ENCODE data around the gene EFHD1.

Gene EFHD1, protein sequence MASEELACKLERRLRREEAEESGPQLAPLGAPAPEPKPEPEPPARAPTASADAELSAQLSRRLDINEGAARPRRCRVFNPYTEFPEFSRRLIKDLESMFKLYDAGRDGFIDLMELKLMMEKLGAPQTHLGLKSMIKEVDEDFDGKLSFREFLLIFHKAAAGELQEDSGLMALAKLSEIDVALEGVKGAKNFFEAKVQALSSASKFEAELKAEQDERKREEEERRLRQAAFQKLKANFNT

DNA sequence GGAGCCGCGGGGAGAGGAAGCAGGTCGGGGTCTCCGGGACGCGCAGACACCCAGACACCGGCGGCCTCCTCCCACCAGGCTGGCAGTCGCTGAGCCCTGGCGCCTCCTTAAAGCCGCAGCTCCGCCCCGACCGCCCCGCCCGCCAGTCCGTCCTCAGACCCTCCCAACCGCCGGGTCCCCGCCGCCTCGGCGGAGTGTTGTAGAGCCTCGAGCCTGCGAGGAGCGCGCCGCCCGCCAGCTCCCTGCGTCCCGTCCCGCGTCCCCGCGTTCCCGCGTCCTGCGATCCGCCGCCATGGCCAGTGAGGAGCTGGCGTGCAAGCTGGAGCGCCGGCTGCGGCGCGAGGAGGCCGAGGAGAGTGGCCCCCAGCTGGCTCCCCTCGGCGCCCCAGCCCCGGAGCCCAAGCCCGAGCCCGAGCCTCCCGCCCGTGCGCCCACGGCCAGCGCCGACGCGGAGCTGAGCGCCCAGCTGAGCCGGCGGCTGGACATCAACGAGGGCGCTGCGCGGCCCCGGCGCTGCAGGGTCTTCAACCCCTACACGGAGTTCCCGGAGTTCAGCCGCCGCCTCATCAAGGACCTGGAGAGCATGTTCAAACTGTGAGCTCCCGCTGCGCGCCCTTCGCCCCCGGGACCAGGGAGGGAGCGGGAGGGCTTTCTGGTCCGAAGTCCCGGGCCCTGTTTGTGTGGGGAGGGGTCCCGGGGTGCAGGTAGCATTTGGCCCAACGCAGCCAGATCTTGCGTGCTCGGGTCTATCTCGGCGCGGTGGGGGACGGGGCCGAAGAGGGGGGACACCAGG lies at the start of gene EFHD1:
TSS of gene EFHD1 (plus strand) at position 192 of the 793 bp plus-strand sequence. CDS start at position 293, 101 bp downstream.
- peak; percentile 0 to 79 (median 79) for DNase-seq

- DNase-seq = no peak
Observed at GRCh38 chr2:232584238-232584637, 49.2 kb upstream of the EFHD1 start.

DNA sequence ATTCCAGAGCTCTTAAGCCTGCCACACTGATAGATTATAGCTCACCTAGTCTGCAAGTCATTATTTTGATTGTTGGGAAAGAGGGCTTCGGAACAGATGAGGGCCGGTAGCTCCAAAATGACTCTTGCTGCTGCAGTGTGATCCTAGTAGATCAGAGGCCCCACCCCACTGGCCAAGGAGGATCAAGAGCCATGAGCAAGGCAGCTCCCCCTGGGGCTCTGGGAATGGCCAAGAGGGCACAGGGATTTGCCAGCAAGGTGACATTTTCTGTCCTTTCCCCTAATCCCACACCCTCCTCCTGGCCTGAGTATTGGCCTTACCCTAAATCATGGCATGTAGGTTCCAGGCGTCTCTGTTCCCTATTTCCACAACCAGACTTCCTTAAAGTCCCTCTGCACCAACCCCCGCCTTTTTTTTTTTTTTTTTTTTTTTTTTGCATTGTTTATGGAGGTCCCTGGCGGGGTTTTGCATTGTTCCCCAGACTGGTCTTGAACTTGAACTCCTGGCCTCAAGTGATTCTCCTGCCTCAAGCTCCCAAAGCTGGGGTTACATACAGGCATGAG lies 46.4 kb upstream of the EFHD1 start:
- DNase-seq = no peak

DNA sequence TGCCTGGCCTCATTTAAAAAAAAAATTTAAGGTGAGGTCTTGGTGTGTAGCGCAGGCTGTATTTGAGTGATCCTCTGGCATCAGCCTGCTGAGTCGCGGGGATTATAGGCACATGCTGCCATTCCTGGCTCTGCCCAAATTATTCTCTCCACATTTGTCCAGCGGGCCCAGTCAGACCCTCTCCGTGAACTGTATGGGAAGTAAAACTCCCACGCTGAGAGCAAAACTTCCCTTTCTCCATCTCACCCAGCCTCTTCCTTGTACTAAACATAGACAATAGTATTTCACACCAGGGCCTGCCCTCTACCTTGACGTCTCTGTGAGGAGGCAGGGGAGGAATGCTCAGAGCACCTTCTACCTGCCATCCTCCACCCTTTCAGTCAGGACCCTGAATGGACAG lies 45.9 kb upstream of the EFHD1 start:
- DNase-seq = no peak

DNA sequence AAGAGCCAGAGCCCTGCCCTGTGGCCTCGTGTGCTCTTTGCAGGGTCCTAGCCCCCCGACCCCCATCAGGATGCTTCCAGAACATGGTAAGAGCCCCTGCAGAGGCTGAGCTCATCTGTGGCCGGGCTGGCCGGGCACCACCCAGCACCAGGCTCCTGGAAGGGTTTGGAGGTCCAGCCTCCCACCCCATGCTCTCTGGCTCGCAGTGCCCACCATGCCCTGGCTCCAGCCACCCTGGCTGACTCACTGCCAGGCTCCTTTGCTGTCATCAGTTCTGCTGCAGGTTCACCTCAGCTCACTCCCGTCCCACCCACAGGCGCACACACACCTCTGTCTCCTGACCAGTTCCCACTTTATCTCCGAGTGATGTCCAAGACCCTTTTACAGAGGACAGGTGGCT lies 45.4 kb upstream of the EFHD1 start:
- no peak for DNase-seq

GRCh38 chr2:232588680-232589585 lies 44.5 kb upstream of the EFHD1 start:
- DNase-seq = no peak

GRCh38 chr2:232592772-232593395 lies 40.5 kb upstream of the EFHD1 start:
- no peak for DNase-seq

- peak in 1 of 3 experiments; percentile 7 for DNase-seq
Observed at GRCh38 chr2:232593982-232594381, 39.4 kb upstream of the EFHD1 start.

DNA sequence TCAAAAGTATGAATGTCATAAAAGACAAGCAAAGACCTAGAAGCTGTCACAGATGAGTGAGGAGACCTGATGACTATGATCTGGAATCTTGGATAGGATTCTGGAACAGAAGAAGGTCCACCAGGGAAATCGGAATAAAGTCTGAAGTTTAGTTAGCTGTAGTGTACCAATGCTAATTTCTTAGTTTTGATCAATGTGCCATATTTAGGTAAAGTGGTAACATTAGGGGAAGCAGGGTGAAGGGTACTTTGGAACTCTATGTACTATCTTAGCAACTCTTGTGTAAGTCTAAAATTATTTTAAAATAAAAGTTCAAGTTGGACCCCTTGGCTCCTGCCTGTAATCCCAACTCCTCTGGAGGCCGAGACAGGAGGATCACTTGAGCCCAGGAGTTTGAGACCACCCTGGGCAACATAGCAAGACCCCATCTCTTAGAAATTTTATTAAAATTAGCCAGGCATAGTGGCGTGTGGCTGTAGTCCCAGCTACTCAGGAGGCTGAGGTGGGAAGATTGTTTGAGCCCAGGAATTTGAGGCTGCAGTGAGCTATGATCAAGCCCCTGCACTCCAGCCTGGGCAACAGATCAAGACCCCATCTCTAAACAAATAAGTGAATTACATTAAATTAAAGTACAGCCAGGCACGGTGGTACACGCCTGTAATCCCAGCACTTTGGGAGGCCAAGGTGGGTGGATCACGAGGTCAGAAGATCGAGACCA lies 35.9 kb upstream of the EFHD1 start:
- no peak for DNase-seq

- DNase-seq = no peak
Observed at GRCh38 chr2:232598293-232598692, 35.1 kb upstream of the EFHD1 start.

DNA sequence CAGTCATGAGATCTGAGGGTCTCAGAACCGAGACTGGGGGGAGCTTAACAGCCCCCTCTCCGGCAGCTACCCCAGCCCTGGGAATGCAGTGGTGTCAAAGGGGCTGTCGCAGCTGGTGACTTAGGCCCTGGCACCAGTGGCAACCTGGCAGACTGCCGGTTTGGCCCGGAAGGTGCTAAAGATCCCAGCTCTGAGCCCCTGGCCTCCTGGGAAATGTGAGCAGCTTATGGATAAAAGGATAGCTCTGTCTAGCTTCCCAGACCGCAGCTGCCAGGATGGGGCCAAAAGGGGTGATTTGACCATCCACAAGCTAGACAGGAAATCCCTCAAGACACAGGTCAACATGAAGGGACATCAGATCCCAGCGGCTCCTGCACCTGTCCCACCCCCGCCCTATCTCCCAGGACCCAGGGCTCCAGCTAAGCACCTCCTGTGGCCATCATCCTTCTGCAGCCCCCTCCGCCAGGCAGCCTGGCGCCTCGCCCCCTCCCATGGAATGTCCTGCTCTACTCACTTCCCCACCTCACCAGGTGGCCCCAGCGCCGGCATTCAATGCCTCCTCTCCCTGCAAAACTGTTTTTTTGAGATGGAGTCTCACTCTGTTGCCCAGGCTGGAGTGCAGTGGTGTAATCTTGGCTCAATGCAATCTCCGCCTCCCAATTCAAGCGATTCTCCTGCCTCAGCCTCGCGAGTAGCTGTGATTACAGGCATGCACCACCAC lies 33.2 kb upstream of the EFHD1 start:
- no peak for DNase-seq

GRCh38 chr2:232603283-232603682 lies 30.1 kb upstream of the EFHD1 start:
- DNase-seq = no peak

GRCh38 chr2:232604535-232604934 lies 28.9 kb upstream of the EFHD1 start:
- DNase-seq = no peak

- DNase-seq = no peak
Observed at GRCh38 chr2:232607011-232607410, 26.4 kb upstream of the EFHD1 start.

DNA sequence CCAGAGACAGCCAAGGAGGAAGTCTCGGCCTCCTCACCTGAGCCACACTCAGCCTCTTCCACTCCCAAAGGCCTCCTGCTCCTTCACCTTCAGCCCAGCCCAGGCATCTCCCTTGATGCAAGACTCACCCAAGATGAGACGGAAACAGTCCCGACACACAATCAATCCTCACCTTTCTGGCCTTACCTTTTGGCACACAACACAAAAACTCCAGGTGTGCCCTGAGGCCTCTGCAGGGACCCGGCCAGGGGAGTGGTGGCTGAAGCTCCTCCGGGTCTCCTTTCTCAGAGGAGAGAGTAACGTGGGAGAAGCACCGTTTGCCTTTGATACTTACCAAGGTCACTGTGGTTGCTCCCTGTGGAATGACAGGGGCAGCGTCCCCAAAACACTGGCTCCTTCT lies 23.8 kb upstream of the EFHD1 start:
- no peak for DNase-seq

DNA sequence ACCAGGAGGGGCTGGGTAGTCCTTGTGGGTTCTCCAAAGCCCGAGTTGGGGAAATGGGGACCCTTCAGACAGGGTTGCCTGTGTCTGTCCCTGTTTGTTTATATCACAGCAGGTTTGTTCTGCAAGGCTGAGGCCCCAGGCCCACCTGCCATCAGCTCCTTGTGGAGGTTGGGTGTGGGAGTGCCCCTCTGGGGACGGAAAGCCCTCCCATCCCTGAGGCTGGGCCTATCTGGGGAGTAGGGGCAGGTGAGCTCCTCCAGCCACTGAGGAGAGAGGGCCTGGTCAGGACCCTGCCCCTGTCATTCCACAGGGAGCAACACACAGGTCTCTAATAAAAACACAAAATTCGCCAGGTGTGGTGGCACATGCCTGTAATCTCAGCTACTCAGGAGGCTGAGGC lies 23.3 kb upstream of the EFHD1 start:
- DNase-seq = no peak

- DNase-seq = no peak
Observed at GRCh38 chr2:232611061-232611460, 22.3 kb upstream of the EFHD1 start.

DNA sequence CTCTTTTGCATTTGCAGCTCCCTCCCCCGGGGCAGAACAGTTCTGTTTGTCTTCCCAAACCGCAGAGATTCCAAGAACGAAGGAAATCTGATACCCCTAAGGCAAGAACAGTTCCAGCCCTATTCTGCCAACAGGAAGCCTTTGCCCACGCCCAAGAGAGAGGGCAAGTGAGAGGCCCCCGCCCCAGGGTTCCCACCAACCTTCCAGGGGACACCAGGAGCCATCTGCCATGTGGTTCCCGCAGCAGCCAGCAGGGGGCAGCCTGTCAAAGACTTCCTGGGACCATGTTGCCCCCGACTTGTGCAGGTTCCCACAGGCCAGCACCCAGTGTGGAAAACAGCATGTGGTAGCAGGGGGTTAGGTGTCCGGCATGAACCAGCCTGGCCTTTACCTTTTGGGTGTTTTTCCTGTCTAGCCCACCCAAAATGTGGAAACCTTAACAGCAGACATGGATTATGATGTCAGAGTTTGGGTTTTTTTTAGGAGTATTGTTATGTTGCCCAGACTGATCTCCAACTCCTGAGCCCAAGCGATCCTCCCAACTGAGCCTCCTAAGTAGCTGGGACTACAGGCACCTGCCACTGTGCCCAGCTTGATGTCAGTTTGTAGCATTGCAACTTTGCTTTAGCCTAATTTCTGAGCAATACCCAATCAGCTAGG lies 21.7 kb upstream of the EFHD1 start:
- peak; percentile 4 to 51 (median 24) for DNase-seq

DNA sequence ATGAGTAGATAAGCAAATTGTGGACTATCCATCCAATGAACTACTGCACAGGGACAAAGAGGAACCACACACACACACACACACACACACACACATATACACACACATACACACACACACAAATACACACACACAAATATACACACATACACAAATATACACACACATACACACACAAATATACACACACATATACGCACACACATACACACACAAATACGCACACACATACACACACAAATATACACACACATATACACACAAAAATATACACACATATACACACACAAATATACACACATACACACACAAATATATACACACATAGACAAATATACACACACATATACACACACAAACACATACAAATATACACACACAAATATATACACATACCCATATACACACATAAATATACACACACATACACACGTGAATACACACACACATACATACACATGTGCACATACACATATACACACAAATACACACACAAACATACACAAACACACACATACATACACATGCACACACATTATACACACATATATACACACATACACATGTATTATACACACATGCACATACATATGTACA lies 19.8 kb upstream of the EFHD1 start:
- DNase-seq = no peak

DNA sequence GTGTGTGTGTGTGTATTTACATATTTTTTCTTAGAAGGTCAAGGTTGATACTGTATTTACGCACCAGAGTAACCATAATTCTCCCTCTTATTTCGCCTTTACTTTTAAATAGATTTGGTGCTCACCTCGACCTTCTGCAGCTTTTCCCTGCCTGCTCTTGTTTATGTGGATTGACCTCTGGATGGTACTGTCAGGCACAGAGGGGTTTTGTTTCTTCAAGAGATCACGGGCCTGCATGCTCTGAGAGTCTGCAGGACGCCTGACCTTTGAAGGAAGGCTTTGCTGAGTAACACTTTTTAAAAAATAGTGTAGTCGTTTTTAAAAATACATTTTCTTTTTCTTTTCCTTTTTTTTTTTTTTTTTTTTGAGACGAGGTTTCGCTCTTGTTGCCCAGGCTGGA lies 18.1 kb upstream of the EFHD1 start:
- no peak for DNase-seq

All from NCI-H1417 (cell line).